Ramos (cell line): Measurements from ENCODE around the gene MED29.

Source experiments
- in situ Hi-C: fragments of 300-500 bp; cut with MboI; formaldehyde crosslinking; loops from one replicate; pipeline ENCODE4 v1.14.3; 2022; ENCODE audit warnings: low sequenced_read_pairs; ENCODE audit not compliant: unreplicated experiment

The MED29 gene

GRCh38 chr19:39446365-39447084 lies 55.3 kb downstream of the MED29 start:
- in situ Hi-C loops: loop anchor here (25.0 kb wide), 1 partner anchor 391 kb away; the partner anchor contains the start of genes DYRK1B and FBL

GRCh38 chr19:39448271-39448670 lies 57.1 kb downstream of the MED29 start:
- in situ Hi-C loops: loop anchor here (25.0 kb wide), 1 partner anchor 389 kb away; the partner anchor contains the start of genes DYRK1B and FBL

- in situ Hi-C loops: loop anchor here (25.0 kb wide), 1 partner anchor 388 kb away; the partner anchor contains the start of genes DYRK1B and FBL
These were observed 58.1 kb downstream of the MED29 start for GRCh38 chr19:39449116-39449797.
